GM23248 (cell line): Measurements from ENCODE around the gene DTNA. TPM values are rescaled to one million over a fixed set of nuclear protein-coding genes. Genes with fewer than 3 reads are reported as not detected.
"Not testable (repeated sequence)": the region's sequence is repeated elsewhere in the genome, so short reads cannot be mapped to it uniquely, and the experiment has no call there.

ENCODE experiments used
- DNase-seq: peaks from one replicate; pipeline ENCODE4 v3.0.0-alpha.2; 2015
- H2AFZ ChIP-seq: fragments of 200-600 bp; sonication (generic); 2 replicates; pipeline ENCODE4 v1.6.1; 2016; ENCODE audit warnings: antibody characterized with exemption
- H3F3A ChIP-seq: fragments of 200-600 bp; sonication (generic); 2 replicates; pipeline ENCODE4 v1.6.1; 2016; ENCODE audit warnings: mild to moderate bottlenecking, antibody characterized with exemption, mixed run types; ENCODE audit not compliant: insufficient read depth
- H3K27ac ChIP-seq: fragments of 200-600 bp; sonication (generic); 2 replicates; pipeline ENCODE4 v1.5.1; 2016; ENCODE audit warnings: mild to moderate bottlenecking
- H3K27me3 ChIP-seq: fragments of 200-600 bp; sonication (generic); replicated peaks from 2 replicates; pipeline ENCODE4 v1.6.1; 2016; ENCODE audit warnings: mild to moderate bottlenecking; ENCODE audit not compliant: insufficient read depth
- H3K36me3 ChIP-seq: fragments of 200-600 bp; sonication (generic); 2 replicates; pipeline ENCODE4 v1.6.1; 2016; ENCODE audit warnings: low read depth, mild to moderate bottlenecking
- H3K4me1 ChIP-seq: fragments of 200-600 bp; sonication (generic); 2 replicates; pipeline ENCODE4 v1.6.1; 2016; ENCODE audit warnings: mild to moderate bottlenecking; ENCODE audit not compliant: insufficient read depth
- H3K4me2 ChIP-seq: fragments of 200-600 bp; sonication (generic); one replicate; pipeline ENCODE4 v1.6.1; 2016; ENCODE audit warnings: mild to moderate bottlenecking; ENCODE audit not compliant: unreplicated experiment
- H3K4me3 ChIP-seq: fragments of 200-600 bp; sonication (generic); 2 replicates; pipeline ENCODE4 v1.5.1; 2016; ENCODE audit warnings: mild to moderate bottlenecking
- H3K79me2 ChIP-seq: fragments of 200-600 bp; sonication (generic); 2 replicates; pipeline ENCODE4 v1.6.1; 2016; ENCODE audit warnings: mild to moderate bottlenecking; ENCODE audit not compliant: insufficient read depth
- H3K9ac ChIP-seq: fragments of 200-600 bp; sonication (generic); 2 replicates; pipeline ENCODE4 v1.6.1; 2016; ENCODE audit warnings: mild to moderate bottlenecking
- H3K9me2 ChIP-seq: fragments of 200-600 bp; sonication (generic); 2 replicates; pipeline ENCODE4 v1.6.1; 2016; ENCODE audit warnings: mixed run types, mild to moderate bottlenecking, moderate library complexity; ENCODE audit not compliant: insufficient read depth
- H3K9me3 ChIP-seq: fragments of 200-600 bp; sonication (generic); one replicate; pipeline ENCODE4 v1.6.1; 2017; ENCODE audit warnings: low read depth
- H4K20me1 ChIP-seq: fragments of 200-600 bp; sonication (generic); 2 replicates; pipeline ENCODE4 v1.6.0; 2016; ENCODE audit not compliant: insufficient read depth
- EZH2 ChIP-seq: fragments of 200-600 bp; sonication (generic); IDR thresholded peaks from 2 replicates; pipeline ENCODE4 v1.6.1; 2018; ENCODE audit warnings: antibody characterized with exemption, mild to moderate bottlenecking; ENCODE audit not compliant: insufficient read depth, poor library complexity, severe bottlenecking
- EZH2phosphoT487 ChIP-seq: fragments of 200-600 bp; sonication (generic); IDR thresholded peaks from 2 replicates; pipeline ENCODE4 v1.6.1; 2018; ENCODE audit warnings: antibody characterized with exemption, moderate library complexity, mild to moderate bottlenecking, low read depth; ENCODE audit not compliant: insufficient read depth
- WGBS, 2 experiments: methylation state at CpG; one replicate each; pipeline ENCODE4 v1.1.6; 2015 to 2017; ENCODE audit warnings: low lambda C conversion rate in 2 of 2, low coverage in 1 of 2; ENCODE audit errors: missing lambda C conversion rate in 2 of 2; 5-methylcytosine and 5-hydroxymethylcytosine counted together
- in situ Hi-C: fragments of 300-500 bp; cut with MboI; formaldehyde crosslinking; loops from 2 replicates; pipeline ENCODE4 v1.15.0; 2020
- polyA plus RNA-seq: library from polyadenylated mRNA; unstranded; fragments of >200 nt; fragmentation: Nextera tagmentation; extraction: Ambion mirVana; gene quantifications from 2 replicates; pipeline ENCODE4 v1.2.1, GENCODE V29; 2016
- total RNA-seq: library from RNA; depleted of rRNA; stranded (reverse); fragments of >200 nt; shearing (Covaris generic); gene quantifications from 2 replicates; pipeline ENCODE4 v1.2.3, GENCODE V29; 2014

Gene DTNA
- total and polyA plus RNA-seq, 2 experiments from 2014 or later, result 4.2 to 5.5 TPM

DNA sequence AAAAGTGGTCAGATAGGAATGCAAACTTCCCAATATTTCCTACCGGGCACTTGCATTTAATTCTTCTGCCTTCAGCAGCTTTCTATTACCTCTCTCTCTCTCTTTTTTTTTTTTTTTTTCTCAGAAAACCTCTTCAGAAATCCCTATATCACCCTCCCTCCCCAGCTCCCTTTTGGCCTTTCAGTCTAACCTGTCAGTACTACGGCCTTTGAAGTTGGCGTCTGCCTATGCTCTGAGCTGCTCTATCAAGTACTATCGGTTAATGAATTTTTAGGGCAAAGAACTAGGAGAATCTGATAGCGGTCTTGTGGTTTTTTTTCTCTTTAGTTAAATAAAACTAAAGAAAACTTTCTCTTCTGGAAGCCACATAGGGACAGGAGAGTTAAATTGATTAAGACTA lies 208.8 kb downstream of the DTNA start:
- H3K36me3 ChIP-seq, result no peaks in the 10 kb centered on the region
- in situ Hi-C loops, result no loop called here
- no peak for DNase-seq
- TF ChIP-seq EZH2phosphoT487 (no peak), EZH2 (no peak)
- no peaks in the 10 kb centered on the region for H3K4me1 ChIP-seq
- H3K9ac ChIP-seq, result no peak overlapping the region
- WGBS, 2 experiments, result 90 to 96% methylated on average over 5 of the region's 5 CpGs
- H4K20me1 ChIP-seq, result no peaks in the 10 kb centered on the region
- H3K79me2 ChIP-seq, result no peaks in the 10 kb centered on the region
- no peaks in the 10 kb centered on the region for H3K9me2 ChIP-seq
- H3K4me3 ChIP-seq, result no peak overlapping the region
- H3F3A ChIP-seq, result no peaks in the 10 kb centered on the region
- H3K9me3 ChIP-seq, result no peaks in the 10 kb centered on the region
- H3K27me3 ChIP-seq, result no peaks in the 10 kb centered on the region
- H3K4me2 ChIP-seq, result no peak overlapping the region
- H3K27ac ChIP-seq, result no peak overlapping the region
- H2AFZ ChIP-seq, result no peak overlapping the region

DNA sequence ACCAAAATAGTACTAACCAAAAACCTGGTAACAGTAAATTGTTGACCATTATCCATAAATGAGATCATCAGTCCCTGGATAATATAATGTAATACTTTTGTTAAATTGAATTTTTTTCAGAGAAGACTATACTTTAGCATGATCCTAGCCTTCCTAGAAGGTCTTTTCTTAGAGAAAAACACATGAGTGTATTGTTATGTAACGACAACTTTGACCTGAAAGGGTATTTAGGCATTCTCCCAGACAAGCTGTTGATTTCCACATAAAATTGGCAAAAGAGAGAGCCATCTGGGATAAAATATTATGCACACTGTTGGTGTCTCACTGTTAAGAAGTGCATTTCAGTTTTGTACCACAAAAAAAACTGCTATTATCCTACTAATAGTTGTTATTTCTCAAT lies 211.1 kb downstream of the DTNA start:
- H3K27me3 ChIP-seq, result no peaks in the 10 kb centered on the region
- no peak for DNase-seq
- no peak for TF ChIP-seq EZH2
- no peak for TF ChIP-seq EZH2phosphoT487
- no peak overlapping the region for H2AFZ ChIP-seq
- no peaks in the 10 kb centered on the region for H3K9me2 ChIP-seq
- H3K4me1 ChIP-seq, result no peaks in the 10 kb centered on the region
- no peaks in the 10 kb centered on the region for H4K20me1 ChIP-seq
- H3K27ac ChIP-seq, result no peak overlapping the region
- no peaks in the 10 kb centered on the region for H3K79me2 ChIP-seq
- H3F3A ChIP-seq, result no peaks in the 10 kb centered on the region
- H3K4me2 ChIP-seq, result no peak overlapping the region
- H3K9ac ChIP-seq, result no peak overlapping the region
- in situ Hi-C loops, result no loop called here
- no peaks in the 10 kb centered on the region for H3K9me3 ChIP-seq
- WGBS, 2 experiments, result 12 to 30% methylated on average over 1 of the region's 1 CpG
- H3K4me3 ChIP-seq, result no peak overlapping the region
- no peaks in the 10 kb centered on the region for H3K36me3 ChIP-seq

DNA sequence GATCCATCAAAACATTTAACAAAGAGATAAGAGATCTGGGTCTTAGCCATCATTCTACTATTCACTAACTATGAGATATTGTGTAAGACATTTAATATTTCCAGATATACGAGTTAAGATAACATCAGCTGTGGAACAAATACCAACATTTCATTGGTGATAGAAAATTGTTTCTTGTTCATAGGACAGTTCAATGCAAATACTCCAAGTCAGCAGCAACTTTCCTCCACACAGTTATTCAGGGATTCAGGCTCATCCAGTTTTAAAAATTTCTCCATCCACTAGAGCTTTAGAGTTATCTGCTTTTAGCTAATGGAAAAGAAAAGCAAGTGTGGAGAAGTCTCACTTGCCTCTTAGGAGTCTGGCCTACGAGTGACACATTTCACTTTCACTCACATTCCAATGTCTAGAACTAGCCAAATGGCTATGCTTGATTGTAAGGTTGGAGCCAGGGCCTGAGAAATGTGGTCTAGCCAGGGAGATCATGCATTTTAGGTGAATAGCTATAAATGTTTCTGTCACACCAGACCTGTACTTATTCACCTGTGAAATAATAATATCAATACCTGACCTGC lies 211.8 kb downstream of the DTNA start:
- DNase-seq, result no peak
- Histone ChIP-seq H3K9me2 (no peaks in the 10 kb centered on the region), H2AFZ (no peak overlapping the region), H4K20me1 (no peaks in the 10 kb centered on the region), H3K4me1 (no peaks in the 10 kb centered on the region), H3K27ac (no peak overlapping the region), H3K4me2 (no peak overlapping the region), H3K36me3 (no peaks in the 10 kb centered on the region), H3K9ac (no peak overlapping the region), H3K79me2 (no peaks in the 10 kb centered on the region), H3K27me3 (no peaks in the 10 kb centered on the region), H3F3A (no peaks in the 10 kb centered on the region), H3K4me3 (no peak overlapping the region), H3K9me3 (no peaks in the 10 kb centered on the region)
- TF ChIP-seq EZH2 (no peak), EZH2phosphoT487 (no peak)
- in situ Hi-C loops, result no loop called here
- 58 to 61% methylated on average over 2 of the region's 2 CpGs for WGBS, 2 experiments

- in situ Hi-C loops, DNase-seq, H3K27me3 ChIP-seq, H3K9me2 ChIP-seq, H3F3A ChIP-seq, H3K4me1 ChIP-seq, H3K4me3 ChIP-seq, H3K27ac ChIP-seq, H3K79me2 ChIP-seq, H3K9ac ChIP-seq, H2AFZ ChIP-seq, H3K4me2 ChIP-seq, H3K9me3 ChIP-seq, H3K36me3 ChIP-seq, H4K20me1 ChIP-seq: not testable (repeated sequence)
- 79 to 81% methylated on average over 4 of the region's 4 CpGs for WGBS, 2 experiments
Observed at GRCh38 chr18:34922594-34922993, 212.5 kb downstream of the DTNA start.

GRCh38 chr18:34923911-34924310 lies 213.8 kb downstream of the DTNA start:
- in situ Hi-C loops, result no loop called here
- Histone ChIP-seq H3K9me3 (no peaks in the 10 kb centered on the region), H4K20me1 (no peaks in the 10 kb centered on the region), H3K4me3 (no peak overlapping the region), H3K9ac (no peak overlapping the region), H3K4me2 (no peak overlapping the region), H2AFZ (no peak overlapping the region), H3F3A (no peaks in the 10 kb centered on the region), H3K9me2 (no peaks in the 10 kb centered on the region), H3K36me3 (no peaks in the 10 kb centered on the region), H3K4me1 (0 out of 2 replicates have a peak, but pooled peaks cover 2% of the 10 kb centered on the region), H3K27ac (no peak overlapping the region), H3K79me2 (no peaks in the 10 kb centered on the region), H3K27me3 (no peaks in the 10 kb centered on the region)
- TF ChIP-seq EZH2phosphoT487 (no peak), EZH2 (no peak)
- no peak for DNase-seq
